Epidermal melanocyte (primary cell): Measurements from ENCODE around the gene PRKCA.

ENCODE experiments used
- DNase-seq: peaks from one replicate; pipeline ENCODE4 v3.0.0; 2011; ENCODE audit warnings: low spot score; ENCODE audit not compliant: insufficient read length

PRKCA gene

GRCh38 chr17:66675991-66676371 lies 373.6 kb downstream of the PRKCA start:
- DNase-seq = no peak

- no peak for DNase-seq
Observed at GRCh38 chr17:66676421-66676820, 374.0 kb downstream of the PRKCA start.

- no peak for DNase-seq
Observed at GRCh38 chr17:66677201-66677981, 375.0 kb downstream of the PRKCA start.

DNA sequence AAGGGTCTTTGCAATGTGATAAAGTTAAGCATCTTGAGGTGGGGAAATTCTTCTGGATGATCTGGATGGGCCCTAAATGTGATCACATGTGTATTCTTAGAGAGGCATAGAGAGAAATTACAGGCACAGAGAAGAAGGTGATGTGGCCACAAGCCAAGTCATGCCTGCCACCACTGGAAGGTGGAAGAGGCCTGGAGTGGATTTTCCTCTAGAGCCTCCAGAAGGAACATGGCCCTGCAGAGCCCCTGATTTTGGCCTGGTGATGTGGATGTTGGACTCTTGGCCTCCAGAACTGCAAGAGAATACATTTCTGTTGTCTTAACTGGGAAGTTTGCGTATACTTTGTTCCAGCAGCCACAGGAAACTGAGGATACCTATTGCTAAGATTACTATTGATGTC lies 375.6 kb downstream of the PRKCA start:
- DNase-seq = no peak

DNA sequence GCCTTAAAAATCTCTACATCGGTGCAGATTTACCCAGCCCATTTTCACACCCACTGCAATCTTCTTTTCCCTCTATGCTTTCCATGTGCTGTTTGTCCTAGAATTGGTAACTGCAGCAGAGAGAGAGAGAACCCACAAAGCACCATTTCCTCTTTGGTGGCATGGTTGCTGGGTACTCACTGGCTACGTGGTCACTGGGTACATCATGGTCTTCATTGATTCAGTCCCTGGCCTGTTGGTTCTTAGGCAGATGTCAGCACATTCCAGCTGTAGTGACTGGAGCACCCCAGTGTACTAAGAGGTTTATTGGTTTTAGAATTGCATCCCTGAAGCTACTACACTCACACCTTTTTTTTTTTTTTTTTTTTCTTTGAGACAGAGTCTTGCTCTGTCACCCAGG lies 376.4 kb downstream of the PRKCA start:
- no peak for DNase-seq

GRCh38 chr17:66679631-66680517 lies 377.5 kb downstream of the PRKCA start:
- no peak for DNase-seq

- DNase-seq = no peak
Observed at GRCh38 chr17:66682283-66682682, 379.9 kb downstream of the PRKCA start.

GRCh38 chr17:66684261-66684660 lies 381.8 kb downstream of the PRKCA start:
- no peak for DNase-seq

DNA sequence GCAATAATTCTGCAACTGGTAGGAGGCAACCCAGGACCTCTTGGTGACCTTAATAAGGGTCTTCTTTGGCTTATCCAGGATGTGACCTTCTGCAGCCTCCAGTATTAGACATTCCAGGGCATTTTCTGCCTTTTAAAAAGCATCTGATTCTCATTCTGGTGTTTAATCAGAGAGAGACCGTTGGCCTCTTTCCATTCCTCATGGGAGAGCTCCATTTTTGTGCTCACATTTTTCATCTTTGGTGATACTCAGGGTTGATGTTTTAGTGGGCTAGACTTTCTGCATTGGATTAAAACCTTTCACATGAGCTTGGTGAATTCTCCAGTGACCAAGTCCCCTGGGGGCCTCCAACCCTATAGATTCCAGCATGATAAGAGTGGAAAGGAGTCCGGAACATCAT lies 382.3 kb downstream of the PRKCA start:
- no peak for DNase-seq

DNA sequence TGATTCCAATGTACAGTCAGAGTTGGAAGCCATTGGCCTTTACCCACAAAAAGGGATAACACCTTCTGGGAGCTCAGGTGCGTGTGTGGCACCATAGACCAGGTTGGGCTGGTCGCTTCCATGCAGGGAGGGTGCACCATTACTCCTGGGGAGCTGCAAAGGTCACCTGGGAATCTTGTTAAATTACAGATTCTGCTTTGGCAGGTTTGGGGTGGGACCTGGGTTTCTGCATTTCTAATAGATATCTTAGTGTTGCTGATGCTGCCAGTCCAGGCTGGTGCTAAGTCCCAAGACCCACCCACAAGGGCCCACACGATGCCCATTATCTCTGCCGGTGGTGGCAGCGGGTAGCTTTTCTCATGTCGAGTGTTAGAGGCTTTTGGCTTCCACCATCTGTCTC lies 384.2 kb downstream of the PRKCA start:
- DNase-seq = no peak

DNA sequence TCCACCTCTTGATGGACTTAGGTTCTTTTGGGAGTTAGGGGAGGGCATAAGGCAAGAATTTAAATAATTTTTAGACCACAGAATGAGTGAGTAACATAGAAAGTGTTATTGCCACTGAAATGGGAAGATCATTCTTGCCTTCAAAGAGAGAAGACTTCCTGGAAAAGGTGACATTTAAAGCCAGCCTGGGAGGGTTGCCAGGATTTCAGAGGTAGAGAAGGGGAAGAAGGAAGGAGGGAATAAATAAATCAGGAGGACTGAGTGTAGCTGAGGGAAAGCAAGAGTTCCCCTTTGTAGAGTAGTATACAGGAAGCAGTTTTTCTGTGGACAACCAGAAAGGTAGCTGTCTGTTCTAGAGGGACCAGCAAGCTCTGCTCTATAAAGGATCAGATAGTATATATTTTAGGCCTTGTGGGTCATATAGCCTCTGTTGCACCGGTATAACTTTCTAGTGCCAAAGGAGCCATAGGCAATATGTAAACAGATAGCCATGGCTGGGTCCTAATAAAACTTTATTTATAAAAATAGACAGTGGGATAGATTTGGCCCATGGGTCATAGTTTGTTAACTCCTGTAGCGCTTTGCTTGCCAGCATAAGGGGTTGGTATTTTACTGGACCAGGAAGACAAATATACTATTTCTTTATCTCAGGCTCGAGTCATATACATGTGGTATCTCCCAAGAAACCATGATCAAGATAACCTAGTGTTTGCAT lies 385.3 kb downstream of the PRKCA start:
- no peak for DNase-seq

DNA sequence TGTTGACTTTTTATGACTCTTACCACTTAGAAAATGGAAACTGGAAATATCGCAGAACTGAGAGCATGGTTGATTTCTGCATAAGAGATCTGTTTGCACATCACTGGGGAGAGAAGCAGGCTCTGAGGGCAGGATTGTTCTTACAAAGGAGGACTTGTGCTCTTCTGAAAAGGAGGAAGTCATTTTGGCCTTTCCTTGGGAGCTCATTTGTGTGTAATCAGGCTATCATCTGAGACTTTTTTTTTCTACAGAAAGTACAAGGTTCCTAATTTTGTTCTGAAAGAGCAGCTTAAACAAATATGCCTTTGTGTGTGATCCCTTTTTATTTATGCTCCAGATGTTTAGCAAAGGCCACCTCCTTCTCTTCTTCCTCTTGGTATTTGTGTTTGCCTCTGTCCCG lies 386.8 kb downstream of the PRKCA start:
- DNase-seq = peak; percentile 45

DNA sequence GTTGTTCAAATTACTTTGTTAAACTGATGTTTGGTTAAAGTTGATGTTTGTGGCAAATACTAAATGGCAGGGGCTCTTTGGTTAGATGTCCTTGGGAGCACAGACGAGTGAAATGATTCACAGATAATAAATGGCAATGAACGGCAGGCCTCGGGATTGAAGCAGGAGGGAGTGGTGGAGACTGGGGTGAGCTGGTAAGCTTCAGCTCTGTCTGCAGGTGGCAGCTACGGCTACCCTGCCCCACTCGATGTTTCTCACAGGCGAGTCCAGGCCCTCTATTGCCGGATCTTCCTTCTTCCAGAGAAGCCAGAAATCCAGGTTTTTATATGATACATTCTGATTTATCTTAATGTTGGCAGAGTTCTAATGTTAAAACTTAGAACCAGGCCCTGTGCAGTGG lies 387.8 kb downstream of the PRKCA start:
- no peak for DNase-seq

DNA sequence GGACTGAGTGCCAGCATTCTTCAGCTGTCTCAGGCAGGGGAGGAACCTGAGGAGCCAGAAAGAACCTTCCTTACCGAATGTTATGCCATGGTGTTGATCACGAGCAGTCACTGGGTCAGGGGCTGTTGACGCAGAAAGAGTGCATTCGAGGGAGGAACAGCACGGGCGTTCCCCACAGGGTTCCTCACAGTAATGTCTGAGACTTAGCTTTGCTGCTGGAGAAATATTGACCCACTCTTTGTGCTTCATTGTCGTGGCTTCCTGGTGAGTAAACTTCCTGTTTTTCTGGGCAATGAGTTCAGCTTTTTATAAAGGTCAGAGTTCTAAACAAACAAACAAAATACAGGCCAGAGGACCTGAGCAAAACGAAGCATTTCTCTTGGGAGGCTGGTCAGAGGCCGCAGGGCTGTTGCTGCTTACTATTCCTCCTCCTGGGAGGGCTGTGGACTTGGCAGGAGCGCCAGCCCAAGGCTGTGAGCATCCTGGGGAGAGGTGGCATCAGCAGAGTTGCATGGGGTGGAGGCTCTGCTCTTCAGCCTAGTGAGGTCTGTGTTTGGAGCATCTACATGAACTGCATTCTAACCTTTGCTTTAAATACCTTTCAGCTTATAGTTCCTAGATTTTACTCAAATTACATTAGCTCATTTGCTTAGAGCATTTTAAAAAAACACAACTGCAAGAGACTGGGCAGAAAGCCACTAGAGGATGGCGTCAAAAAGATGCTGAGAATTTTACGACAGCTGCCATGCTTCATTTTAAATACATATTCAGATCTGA lies 389.4 kb downstream of the PRKCA start:
- no peak for DNase-seq

DNA sequence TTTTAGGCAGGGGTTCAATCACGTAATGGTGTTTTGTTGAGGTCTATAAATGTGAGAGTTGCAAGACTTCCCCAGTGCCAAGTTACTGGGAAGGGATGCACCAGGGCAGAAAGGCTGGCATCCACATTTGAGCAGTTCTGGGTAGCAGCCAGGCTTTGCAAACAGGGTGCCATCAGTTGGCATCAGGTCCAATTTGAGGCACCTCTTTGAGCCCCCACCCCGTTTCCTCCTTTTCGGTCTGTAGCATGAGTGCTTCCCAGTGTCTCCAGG lies 389.9 kb downstream of the PRKCA start:
- DNase-seq = no peak

DNA sequence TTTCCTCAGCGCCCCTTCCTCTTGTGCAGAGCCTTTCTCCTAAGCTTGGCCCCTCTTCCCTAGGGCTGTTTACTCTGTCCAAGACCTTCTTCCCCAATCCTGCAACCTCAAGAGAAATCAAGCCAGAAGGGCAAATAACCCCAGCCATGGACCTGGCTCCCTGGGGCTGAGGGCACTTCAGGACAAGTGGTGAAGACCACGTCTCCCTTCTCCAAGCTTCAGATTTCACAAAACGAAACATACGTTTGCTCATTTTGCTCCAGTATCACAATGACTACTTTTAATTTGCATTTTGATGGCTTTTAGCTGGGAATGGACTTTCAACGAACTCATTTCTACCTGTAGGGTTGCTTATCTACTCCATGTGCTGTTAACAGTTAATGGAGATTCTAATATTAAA lies 392.7 kb downstream of the PRKCA start:
- DNase-seq = no peak

DNA sequence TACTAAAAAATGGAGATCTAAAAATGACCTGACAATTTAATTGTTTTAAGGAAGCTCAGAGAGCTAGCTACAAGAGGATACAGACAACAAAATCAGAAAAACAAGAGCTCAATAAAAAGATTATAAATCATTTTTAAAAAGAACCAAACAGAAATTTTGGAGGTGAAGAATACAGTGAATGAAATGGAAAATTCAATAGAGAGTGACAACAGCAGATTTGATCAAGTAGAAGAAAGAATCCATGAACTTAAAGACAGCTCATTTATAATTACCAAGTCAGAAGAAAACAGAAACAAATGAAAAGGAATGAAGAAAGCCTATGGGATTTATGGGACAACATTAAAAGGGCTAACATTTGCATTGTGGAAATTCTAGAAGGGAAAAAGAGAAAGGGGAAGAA lies 395.9 kb downstream of the PRKCA start:
- DNase-seq = no peak

DNA sequence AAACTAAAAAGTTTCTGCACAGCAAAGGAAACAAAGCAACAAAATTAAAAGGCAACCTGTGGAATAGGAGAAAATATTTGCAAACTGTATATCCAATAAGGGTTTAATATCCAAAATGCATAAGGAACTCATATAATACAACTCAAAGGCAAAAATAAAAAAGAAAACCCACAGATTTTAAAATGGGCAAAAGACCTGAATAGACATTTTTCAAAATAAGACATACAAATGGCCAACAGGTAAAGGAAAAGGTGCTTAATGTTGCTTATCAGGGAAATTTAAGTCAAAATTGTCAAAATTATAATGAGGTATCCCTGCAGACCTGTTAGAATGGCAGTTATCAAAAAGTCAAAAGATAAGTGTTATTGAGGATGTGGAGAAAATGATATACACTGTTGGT lies 399.0 kb downstream of the PRKCA start:
- no peak for DNase-seq

DNA sequence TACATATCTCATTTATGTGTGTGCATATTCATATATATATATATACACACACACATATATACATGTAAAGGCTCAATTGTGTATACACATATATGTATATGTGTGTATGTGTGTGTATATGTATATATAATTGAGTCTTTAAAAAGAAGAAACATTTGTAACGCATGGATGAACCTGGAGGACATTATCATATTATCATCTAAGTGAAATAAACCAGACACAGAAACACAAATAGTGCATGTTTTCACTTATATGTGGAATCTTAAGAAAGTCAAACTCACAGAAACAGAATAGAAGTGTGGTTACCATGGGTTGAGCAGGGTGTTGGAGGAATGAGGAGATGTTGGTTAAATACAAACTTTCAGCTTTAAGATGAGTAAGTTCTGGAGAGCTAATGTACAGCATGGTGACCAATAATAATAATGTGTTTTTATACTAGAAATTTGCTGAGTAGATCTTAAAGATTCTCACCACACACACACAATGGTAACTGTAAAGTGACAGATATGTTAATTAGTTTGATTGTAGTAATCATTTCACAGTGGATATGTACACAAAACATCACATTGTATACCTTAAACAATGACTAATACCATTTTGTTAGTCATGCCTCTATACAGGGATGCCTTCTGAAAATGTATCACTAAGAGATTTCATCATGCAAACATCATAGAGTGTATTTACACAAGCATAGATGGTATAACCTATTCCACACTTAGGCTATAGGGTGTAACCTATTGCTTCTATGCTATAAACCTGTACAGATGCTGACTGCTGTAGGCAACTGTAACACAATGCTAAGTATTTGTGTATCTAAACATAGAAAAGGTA lies 399.9 kb downstream of the PRKCA start:
- DNase-seq = no peak

- no peak for DNase-seq
Observed at GRCh38 chr17:66704858-66705520, 402.6 kb downstream of the PRKCA start.
